ENCODE results near the gene PLXNA1.

GRCh38 chr3:127013758-127014535, 31.0 kb downstream of the PLXNA1 start:
- TF ChIP-seq CTCF (IDR thresholded peaks at IDR 0.05) (no peak), EP300 (IDR thresholded peaks at IDR 0.05) (no peak)

Measured in ovary (tissue), 3 donors.